GM04504 (cell line): Measurements from ENCODE around the gene VSNL1.
"Not testable (repeated sequence)": the region's sequence is repeated elsewhere in the genome, so short reads cannot be mapped to it uniquely, and the experiment has no call there.

ENCODE experiments used
- DNase-seq: peaks from one replicate; pipeline ENCODE4 v3.0.0-alpha.2; 2012; ENCODE audit warnings: low read depth

The VSNL1 gene

DNA sequence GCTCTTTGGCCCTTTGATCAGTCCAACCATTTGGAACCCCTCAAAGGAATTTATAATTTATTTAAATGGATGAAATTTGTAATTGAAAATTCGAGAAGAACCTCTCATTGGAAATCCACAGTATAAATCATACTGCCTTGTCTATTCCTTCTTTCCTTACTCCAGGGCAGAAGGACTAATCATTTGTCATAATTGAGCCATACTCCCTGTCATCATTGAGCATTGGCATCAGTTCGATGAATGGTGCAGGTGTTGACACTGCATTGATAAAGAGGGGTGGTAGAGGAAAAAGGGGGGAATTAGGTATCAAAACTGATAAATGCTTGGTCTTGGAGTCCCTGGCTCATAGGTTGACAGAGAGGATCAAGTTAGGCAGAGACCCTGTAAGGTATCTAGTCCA, 2.0 kb downstream of the VSNL1 start:
- DNase-seq = no peak

DNA sequence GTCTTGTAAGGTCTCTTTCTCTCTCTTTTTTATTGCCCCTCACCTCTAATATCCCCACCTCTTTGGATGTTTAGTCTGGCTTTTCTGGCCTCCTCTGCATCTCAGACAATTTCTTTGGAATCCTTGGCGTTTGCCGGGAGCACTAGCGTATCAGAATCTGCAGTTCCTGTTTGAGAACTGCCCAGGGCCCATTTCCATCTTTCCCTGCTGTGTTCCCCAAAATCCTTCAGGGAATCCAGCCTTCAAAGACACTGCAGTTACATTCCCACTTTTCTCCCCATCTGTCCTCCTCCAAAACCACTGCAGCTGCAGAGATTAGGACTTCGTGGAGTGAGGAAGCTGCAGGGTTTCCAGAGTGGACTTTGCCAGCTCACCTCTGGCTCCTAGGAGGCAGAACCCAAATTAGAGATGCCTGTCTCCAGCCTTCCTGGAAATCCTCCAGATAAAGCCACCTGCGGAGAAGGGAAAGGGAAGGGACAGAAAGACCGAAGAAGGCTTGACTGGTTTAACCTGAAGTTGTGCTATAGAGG, 2.7 kb downstream of the VSNL1 start:
- DNase-seq = no peak

DNA sequence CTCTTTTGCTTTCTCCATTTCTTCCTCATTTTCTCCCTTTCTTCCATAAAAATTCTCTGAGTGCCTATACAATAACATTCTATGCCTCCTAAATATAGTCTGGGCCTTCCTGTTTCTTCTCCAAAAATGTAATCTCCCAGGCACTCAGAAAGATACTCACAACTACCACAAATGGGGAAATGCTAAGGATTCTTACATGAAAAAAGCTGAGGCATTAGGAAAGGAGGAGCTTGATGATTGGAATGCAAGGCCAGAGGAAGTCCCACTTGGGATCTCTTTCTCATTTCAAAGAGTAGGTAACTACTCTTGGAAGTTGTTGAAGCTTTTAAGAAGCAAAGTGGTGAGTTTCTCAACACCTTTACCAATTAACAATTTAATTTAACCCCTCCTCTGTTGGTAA, 3.4 kb downstream of the VSNL1 start:
- DNase-seq = no peak

DNA sequence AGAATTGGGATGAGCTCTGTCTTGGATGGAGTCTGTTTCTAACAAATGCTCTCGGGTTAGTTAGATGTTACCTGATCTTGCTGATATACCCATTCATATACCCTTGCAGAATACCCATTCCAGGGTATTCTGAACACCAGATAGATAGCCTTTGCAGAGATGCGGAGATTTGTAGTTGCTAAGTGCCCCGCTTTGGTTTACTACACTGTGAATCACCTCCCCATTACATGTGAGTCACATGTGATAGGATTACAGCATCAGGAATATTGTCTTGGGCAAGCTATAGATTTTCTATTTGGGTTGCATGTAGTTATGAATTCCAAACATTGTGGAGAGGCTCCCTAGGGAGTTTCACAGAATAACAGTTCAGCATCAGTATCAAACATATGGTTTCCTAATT, 3.8 kb downstream of the VSNL1 start:
- no peak for DNase-seq

- DNase-seq = no peak
Measured at GRCh38 chr2:17545680-17546613, 5.5 kb downstream of the VSNL1 start.

DNA sequence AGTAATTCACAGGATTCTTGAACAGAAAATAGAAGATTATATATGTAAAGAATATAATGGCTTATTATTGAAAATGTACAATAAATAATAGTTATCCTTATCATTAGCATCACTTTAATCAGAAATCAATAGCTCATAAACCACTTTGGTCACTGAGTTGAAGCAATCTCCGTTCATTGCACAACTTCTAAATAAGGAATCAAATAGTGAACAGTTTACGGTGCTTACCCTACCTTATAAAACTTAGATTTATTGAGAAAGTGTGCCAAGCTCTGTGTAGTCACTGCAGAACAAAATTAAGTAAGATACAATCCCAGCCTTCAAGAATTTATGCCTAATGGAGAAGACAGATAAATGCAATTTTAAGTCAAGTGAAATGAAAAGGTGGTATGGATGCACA, 6.7 kb downstream of the VSNL1 start:
- no peak for DNase-seq

DNA sequence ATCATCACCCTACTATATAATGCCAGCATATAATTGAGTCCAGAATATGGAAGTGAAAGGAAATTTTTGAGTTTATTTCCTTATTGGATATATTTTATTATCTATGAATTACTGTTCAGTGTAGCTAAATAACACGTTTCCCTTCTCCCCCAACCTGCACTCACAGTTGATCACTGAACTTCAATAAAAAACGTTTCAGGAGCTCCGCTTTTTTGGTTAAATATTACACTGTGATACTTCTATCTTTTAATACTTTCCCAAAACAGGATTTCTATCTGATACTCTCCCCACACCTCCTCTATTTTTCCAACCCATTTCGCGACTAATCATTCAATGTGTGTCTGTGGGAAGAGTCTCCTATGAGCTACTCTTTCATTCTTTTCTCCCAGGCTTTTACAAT, 7.2 kb downstream of the VSNL1 start:
- no peak for DNase-seq

DNA sequence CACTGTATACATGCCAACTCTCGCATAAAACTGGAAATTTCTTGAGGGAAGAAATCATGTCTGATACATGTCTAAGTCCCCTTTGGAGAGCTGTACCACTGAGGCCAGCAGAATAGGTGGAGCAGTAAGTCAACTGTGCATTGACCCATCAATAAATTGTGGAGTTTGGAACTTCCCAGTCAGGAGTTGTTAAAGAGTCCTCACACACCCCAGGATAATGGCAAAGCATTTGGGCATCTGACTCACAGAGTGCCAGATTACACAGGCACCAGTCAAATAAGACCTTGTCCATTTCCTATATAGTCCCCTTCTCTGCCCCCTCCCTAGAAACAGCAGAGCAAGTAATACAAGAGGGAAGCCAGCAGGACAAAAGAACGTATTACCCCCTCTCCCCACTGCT, 10.4 kb downstream of the VSNL1 start:
- DNase-seq = no peak

GRCh38 chr2:17555150-17555549, 14.7 kb downstream of the VSNL1 start:
- no peak for DNase-seq

GRCh38 chr2:17557596-17557995, 17.1 kb downstream of the VSNL1 start:
- DNase-seq = no peak

GRCh38 chr2:17558053-17558452, 17.6 kb downstream of the VSNL1 start:
- no peak for DNase-seq

- DNase-seq = no peak
Measured at GRCh38 chr2:17558878-17559277, 18.4 kb downstream of the VSNL1 start.

DNA sequence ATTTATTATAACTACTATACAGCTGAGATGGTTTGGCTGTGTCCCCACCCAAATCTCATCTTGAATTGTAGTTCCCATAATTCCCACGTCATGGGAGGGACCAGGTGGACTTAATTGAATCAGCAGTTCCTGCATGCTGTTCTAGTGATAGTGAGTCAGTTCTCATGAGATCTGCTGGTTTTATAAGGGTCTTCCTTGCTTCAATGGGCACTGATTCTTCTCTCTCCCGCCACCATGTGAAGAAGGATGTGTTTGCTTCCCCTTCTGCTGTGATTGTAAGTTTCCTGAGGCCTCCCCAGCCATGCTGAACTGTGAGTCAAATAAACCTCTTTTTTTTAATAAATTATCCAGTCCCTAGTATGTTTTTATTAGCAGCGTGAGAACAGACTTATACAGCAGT, 25.2 kb downstream of the VSNL1 start:
- not testable (repeated sequence) for DNase-seq

DNA sequence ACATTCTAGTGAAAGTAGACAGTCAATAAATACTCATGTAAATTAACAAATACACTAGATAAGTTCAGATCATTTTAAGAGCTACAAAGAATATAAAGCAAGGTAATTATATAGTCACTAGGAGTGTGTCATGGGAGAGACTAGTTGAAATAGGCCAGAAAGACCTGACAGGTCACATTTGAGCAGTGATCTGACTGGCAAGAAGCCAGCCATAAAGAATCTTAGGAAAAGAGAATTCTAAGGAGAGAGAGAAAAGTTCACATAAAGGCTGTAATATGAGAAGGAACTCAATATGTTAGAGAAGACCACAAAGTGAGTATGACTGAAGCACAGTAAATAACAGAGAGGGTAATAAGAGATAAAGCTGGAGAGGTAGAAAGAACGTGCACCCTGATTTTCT, 31.2 kb downstream of the VSNL1 start:
- no peak for DNase-seq

DNA sequence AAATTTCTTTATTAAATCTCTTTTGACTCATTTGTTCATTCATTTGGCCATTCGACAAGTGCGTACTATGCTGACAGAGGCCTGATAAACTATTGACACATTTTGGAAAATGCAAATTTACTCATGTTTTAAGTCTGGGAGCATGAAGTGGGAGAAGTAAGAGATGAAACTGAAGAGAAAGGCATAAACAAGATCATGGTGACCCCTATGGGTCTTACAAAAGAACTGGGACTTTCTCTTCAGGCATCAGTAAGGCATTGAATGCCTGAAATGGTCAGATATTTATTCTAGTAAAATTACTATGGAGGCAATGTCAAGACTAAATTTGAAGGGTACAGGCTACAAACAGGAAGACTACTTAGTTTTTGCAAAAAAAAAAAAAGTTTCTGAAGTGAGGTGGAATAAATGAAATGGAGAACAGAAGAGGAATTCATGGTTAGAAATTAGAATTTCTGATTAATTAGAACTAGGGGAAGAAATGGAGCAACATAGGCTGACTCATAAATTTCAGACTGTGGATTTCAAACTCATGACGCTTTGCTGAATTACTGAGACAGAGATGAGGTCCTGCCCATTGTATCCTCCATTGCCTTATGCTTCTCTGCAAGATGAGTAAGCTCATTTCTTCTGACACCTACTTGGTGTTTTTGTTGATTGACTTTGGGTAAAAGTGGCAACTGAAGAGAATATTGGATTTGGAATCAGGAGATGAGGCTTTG, 32.7 kb downstream of the VSNL1 start:
- no peak for DNase-seq

- no peak for DNase-seq
Measured at GRCh38 chr2:17573804-17574175, 33.3 kb downstream of the VSNL1 start.

DNA sequence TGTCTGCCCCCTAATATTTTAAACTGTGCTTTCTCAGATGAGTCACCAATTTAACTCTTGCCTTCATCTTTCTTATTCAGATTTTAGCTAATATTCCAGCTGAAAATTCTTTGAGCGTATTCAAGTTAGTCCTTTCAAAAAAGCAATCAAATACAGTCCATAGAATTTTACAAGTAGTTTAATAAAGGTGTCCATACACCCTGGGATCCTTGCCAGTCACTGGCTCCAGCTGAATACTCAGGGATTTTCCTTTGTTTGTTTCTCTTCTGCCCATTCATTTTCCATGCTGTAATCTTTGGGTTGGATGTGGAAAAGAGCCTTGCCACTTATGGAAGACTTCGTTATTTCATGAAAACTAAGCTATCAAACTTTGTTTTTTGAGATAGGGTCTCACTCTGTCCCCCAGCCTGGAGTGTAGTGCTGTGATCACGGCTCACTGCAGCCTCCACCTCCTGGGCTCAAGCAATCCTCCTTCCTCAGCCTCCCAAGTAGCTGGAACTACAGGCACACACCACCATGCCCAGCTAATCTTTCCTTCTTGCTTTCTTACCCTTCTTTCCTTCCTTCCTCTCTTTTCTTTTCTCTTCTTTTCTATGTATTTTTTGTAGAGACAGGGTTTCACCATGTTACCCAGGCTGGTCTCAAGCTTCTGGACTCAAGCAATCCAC, 34.0 kb downstream of the VSNL1 start:
- no peak for DNase-seq

GRCh38 chr2:17576802-17577201, 36.3 kb downstream of the VSNL1 start:
- DNase-seq = no peak

DNA sequence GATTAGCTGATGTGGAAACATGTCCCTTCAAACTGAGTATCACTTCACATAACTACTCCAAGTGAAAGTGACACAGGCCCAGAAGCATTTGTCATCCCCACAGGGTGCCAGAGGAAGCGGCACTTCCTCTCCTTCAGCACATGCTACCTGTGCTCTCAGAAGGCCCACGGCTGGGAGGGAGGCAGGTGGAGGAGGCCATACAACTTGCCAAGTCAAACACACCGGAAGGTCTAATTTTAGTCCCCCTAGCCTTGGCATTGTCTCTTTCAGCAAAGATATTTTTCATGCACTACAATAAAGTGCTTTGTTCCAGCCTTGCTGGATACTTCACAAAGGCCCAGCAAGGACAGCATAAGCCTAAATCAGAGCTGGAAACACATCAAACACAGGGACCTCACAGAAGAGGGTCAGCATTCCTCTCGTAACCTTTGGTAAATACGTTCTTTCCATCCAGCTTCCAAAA, 38.0 kb downstream of the VSNL1 start:
- no peak for DNase-seq

DNA sequence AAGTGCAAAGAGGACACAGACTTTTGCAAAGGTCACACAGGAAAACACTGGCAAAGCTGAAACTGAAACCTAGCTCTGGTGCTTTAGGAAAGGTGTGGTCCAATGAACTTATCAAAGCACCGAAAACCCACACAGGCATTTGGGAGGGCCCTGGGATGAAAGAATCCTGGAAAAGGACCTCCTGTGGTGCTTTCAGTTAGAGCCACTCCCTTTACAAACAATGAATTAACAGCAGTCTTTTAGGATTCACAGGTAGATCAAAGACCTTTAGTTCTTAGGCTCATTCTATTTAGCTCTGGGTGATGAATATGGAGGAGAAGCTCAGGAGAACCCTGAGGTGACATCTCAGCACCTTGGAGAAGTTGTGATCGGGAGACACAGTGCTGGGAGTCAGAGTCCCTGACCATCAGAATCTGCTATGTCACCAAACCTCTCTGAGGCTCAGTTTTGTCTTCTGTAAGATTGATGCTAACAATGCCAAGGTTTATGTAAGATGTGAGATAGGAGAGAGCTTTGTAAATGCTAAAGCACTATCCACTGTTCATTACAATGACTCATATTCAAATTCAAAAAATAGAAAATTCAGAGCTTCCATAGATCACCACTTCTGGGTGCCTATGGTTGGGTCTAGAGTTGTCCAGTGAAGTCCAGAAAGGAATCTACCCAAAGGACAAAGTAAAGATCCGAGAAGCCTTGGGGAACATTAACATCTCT, 39.3 kb downstream of the VSNL1 start:
- no peak for DNase-seq

- DNase-seq = no peak
Measured at GRCh38 chr2:17580319-17580715, 39.8 kb downstream of the VSNL1 start.

- DNase-seq = no peak
Measured at GRCh38 chr2:17581831-17582230, 41.3 kb downstream of the VSNL1 start.
